HL-60/S4 treated with retinoic acid at 250 ng/mL for 4 days and 3 days (cell line): Measurements from ENCODE around the gene EIF4E1B.

Experiments
- in situ Hi-C: fragments of 300-500 bp; cut with MboI; formaldehyde crosslinking; loops from 2 replicates; pipeline ENCODE4 v1.7.0; 2022; ENCODE audit warnings: low sequenced_read_pairs

EIF4E1B gene

GRCh38 chr5:176625966-176626875, 4.3 kb upstream of the EIF4E1B start:
- in situ Hi-C loops, result no loop called here

GRCh38 chr5:176626876-176627236, 3.6 kb upstream of the EIF4E1B start:
- in situ Hi-C loops, result no loop called here

GRCh38 chr5:176627582-176627981, 2.9 kb upstream of the EIF4E1B start:
- in situ Hi-C loops, result no loop called here

GRCh38 chr5:176628406-176629228, 1.9 kb upstream of the EIF4E1B start:
- in situ Hi-C loops, result no loop called here

GRCh38 chr5:176629317-176629852, 1.1 kb upstream of the EIF4E1B start:
- in situ Hi-C loops, result no loop called here

- in situ Hi-C loops, result no loop called here
Measured at GRCh38 chr5:176630681-176631222, 277 bp downstream of the EIF4E1B start.

- in situ Hi-C loops, result no loop called here
Measured at GRCh38 chr5:176631383-176632200, 1.1 kb downstream of the EIF4E1B start.

GRCh38 chr5:176632745-176633144, 2.3 kb downstream of the EIF4E1B start:
- in situ Hi-C loops, result no loop called here

- in situ Hi-C loops, result no loop called here
Measured at GRCh38 chr5:176633598-176633997, 3.1 kb downstream of the EIF4E1B start.

GRCh38 chr5:176636426-176636825, 6.0 kb downstream of the EIF4E1B start:
- in situ Hi-C loops, result no loop called here

GRCh38 chr5:176637556-176637955, 7.1 kb downstream of the EIF4E1B start:
- in situ Hi-C loops, result no loop called here

- in situ Hi-C loops, result no loop called here
Measured at GRCh38 chr5:176638437-176638836, 8.0 kb downstream of the EIF4E1B start.

- in situ Hi-C loops, result no loop called here
Measured at GRCh38 chr5:176639208-176639607, 8.7 kb downstream of the EIF4E1B start.

GRCh38 chr5:176639981-176640380, 9.5 kb downstream of the EIF4E1B start:
- in situ Hi-C loops, result no loop called here

- in situ Hi-C loops, result no loop called here
Measured at GRCh38 chr5:176640616-176641015, 10.1 kb downstream of the EIF4E1B start.

GRCh38 chr5:176642675-176643490, 12.4 kb downstream of the EIF4E1B start:
- in situ Hi-C loops, result no loop called here

GRCh38 chr5:176643491-176644219, 13.2 kb downstream of the EIF4E1B start:
- in situ Hi-C loops, result no loop called here

GRCh38 chr5:176644294-176644693, 13.8 kb downstream of the EIF4E1B start:
- in situ Hi-C loops, result no loop called here
